PC-3 (cell line): ENCODE results near the gene CERS6.

Experiments
- EZH2phosphoT487 ChIP-seq: fragments of 300-600 bp; sonication (generic); IDR thresholded peaks from 2 replicates; pipeline ENCODE4 v1.6.1; 2018; ENCODE audit warnings: mild to moderate bottlenecking, antibody characterized with exemption, low read length, borderline replicate concordance
- TF ChIP-seq, protein P1 (sequence below): fragments of 300-600 bp; sonication (generic); conservative IDR thresholded peaks from 2 replicates; pipeline ENCODE4 v1.5.1; 2017; ENCODE audit warnings: antibody characterized with exemption, low read depth, mild to moderate bottlenecking, low read length

DNA sequence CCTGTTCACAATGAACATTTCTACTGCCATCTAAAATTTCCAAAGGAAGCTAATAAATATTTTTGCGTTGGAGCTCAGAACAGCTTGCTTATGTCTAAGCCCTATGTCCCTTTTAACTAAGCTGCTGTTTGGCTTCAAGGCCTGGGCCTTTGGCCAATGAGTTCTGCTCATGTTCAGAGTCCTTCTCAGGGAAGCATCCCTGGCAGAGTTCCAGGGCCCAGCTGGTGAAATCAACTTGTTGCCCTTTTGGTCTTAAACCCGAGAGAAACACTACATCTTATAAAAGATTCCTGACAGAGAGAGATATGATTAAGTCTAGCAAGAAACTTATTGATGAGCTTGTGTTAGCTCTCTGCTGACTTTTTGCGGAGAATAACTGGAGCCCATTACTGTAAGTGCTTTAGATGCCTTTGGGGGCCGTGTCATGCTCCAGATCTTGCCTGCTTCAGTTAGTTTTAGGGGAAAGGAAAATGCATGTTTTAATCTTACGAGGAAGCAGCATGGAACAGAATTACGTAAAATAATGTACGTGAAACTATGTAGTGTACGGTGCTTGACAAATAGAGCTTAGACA lies 243.9 kb downstream of the CERS6 start:
- TF ChIP-seq, protein P1, sequence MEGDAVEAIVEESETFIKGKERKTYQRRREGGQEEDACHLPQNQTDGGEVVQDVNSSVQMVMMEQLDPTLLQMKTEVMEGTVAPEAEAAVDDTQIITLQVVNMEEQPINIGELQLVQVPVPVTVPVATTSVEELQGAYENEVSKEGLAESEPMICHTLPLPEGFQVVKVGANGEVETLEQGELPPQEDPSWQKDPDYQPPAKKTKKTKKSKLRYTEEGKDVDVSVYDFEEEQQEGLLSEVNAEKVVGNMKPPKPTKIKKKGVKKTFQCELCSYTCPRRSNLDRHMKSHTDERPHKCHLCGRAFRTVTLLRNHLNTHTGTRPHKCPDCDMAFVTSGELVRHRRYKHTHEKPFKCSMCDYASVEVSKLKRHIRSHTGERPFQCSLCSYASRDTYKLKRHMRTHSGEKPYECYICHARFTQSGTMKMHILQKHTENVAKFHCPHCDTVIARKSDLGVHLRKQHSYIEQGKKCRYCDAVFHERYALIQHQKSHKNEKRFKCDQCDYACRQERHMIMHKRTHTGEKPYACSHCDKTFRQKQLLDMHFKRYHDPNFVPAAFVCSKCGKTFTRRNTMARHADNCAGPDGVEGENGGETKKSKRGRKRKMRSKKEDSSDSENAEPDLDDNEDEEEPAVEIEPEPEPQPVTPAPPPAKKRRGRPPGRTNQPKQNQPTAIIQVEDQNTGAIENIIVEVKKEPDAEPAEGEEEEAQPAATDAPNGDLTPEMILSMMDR = no peak
- no peak for TF ChIP-seq EZH2phosphoT487
